CD8-positive, alpha-beta memory T cell (primary cell): Measurements from ENCODE around the gene OR51B4. TPM values are rescaled to one million over a fixed set of nuclear protein-coding genes. Genes with fewer than 3 reads are reported as not detected.
"Not testable (repeated sequence)": the region's sequence is repeated elsewhere in the genome, so short reads cannot be mapped to it uniquely, and the experiment has no call there.

Experiments
- CTCF ChIA-PET: fragments of 350-600 bp; sonication (Branson Sonifier 250); formaldehyde crosslinking; loops from one replicate; lab custom pipeline; 2021; ENCODE audit warnings: antibody characterized with exemption; lab: Charles Lee
- POLR2A ChIA-PET: fragments of 350-600 bp; sonication (Branson Sonifier 250); formaldehyde crosslinking; loops from one replicate; lab custom pipeline; 2021; ENCODE audit warnings: antibody characterized with exemption; lab: Charles Lee
- DNase-seq, 5 donors: peaks; one replicate each; pipeline versions ENCODE4 v3.0.0 to v3.0.0-alpha.2; 2020 to 2022; ENCODE audit warnings: mixed read lengths in 1 of 5
- H3K27ac ChIP-seq: one replicate; pipeline ENCODE4 v1.7.0; 2013; ENCODE audit warnings: low read depth, mild to moderate bottlenecking, low read length, moderate library complexity
- H3K27me3 ChIP-seq: 2 replicates; pipeline ENCODE4 v1.7.0; 2013; ENCODE audit warnings: low read length, mild to moderate bottlenecking; ENCODE audit not compliant: insufficient read depth, poor library complexity, severe bottlenecking
- H3K36me3 ChIP-seq: 2 replicates; pipeline ENCODE4 v1.7.0; 2013; ENCODE audit warnings: mild to moderate bottlenecking, low read length, moderate library complexity; ENCODE audit not compliant: insufficient read depth
- H3K4me1 ChIP-seq: 2 replicates; pipeline ENCODE4 v1.7.0; 2013; ENCODE audit warnings: mild to moderate bottlenecking, low read length, moderate library complexity; ENCODE audit not compliant: insufficient read depth
- H3K4me3 ChIP-seq: 2 replicates; pipeline ENCODE4 v1.7.0; 2013; ENCODE audit warnings: mild to moderate bottlenecking, low read length
- H3K9me3 ChIP-seq: 2 replicates; pipeline ENCODE4 v1.7.0; 2013; ENCODE audit warnings: mild to moderate bottlenecking, low read length
- H3K27ac Mint-ChIP-seq, 8 donors: one replicate each; pipeline ENCODE4 v1.8.0; 2020 to 2021; ENCODE audit warnings: mixed read lengths in 8 of 8, mild to moderate bottlenecking in 6 of 8, inconsistent platforms in 3 of 8, moderate library complexity in 3 of 8
- H3K27me3 Mint-ChIP-seq, 2 donors: one replicate each; pipeline ENCODE4 v1.8.0; 2020 to 2021; ENCODE audit warnings: mixed read lengths in 2 of 2, mild to moderate bottlenecking in 1 of 2, moderate library complexity in 1 of 2
- H3K36me3 Mint-ChIP-seq, 3 donors: one replicate each; pipeline ENCODE4 v1.8.0; 2020 to 2021; ENCODE audit warnings: mixed read lengths in 3 of 3, inconsistent platforms in 1 of 3, mild to moderate bottlenecking in 1 of 3
- H3K4me1 Mint-ChIP-seq, 3 donors: one replicate each; pipeline ENCODE4 v1.8.0; 2020 to 2021; ENCODE audit warnings: mixed read lengths in 3 of 3, inconsistent platforms in 1 of 3, mild to moderate bottlenecking in 1 of 3
- H3K4me3 Mint-ChIP-seq, 7 donors: one replicate each; pipeline ENCODE4 v1.8.0; 2020 to 2021; ENCODE audit warnings: mixed read lengths in 7 of 7, mild to moderate bottlenecking in 6 of 7, moderate library complexity in 4 of 7, inconsistent platforms in 2 of 7
- H3K9me3 Mint-ChIP-seq, 5 donors: one replicate each; pipeline ENCODE4 v1.8.0; 2020 to 2022; ENCODE audit warnings: mixed read lengths in 5 of 5, mild to moderate bottlenecking in 3 of 5, moderate library complexity in 2 of 5, inconsistent platforms in 1 of 5
- polyA plus RNA-seq: library from polyadenylated mRNA; unstranded; fragments of 300-500 nt; fragmentation: Illumina TruSeq; gene quantifications from one replicate; pipeline ENCODE4 v1.2.3, GENCODE V29; 2021
- total RNA-seq, 2 experiments: library from RNA; stranded (reverse); gene quantifications; one replicate each; pipeline ENCODE4 v1.2.3, GENCODE V29; 2021

Gene OR51B4
- total and polyA plus RNA-seq, 3 experiments from 2014 or later: not detected

- no peak for DNase-seq
- CTCF ChIA-PET: no interaction called here
- no peaks in the 10 kb centered on the region for H3K4me1 ChIP-seq
- Mint-ChIP-seq H3K9me3 (no peaks in the 10 kb centered on the region), H3K27ac (no peak overlapping the region), H3K4me1 (no peaks in the 10 kb centered on the region), H3K4me3 (no peak overlapping the region), H3K36me3 (no peaks in the 10 kb centered on the region), H3K27me3 (peaks cover 0 to 1% of the 10 kb centered on the region in 2 donors)
- no peaks in the 10 kb centered on the region for H3K27me3 ChIP-seq
- H3K36me3 ChIP-seq: no peaks in the 10 kb centered on the region
- POLR2A ChIA-PET: no interaction called here
- no peak overlapping the region for H3K4me3 ChIP-seq
- no peak overlapping the region for H3K27ac ChIP-seq
- H3K9me3 ChIP-seq: no peaks in the 10 kb centered on the region
Measured at GRCh38 chr11:5304046-5304445, 2.3 kb upstream of the OR51B4 start.

- Histone ChIP-seq H3K36me3 (no peaks in the 10 kb centered on the region), H3K27ac (no peak overlapping the region), H3K27me3 (no peaks in the 10 kb centered on the region), H3K4me1 (no peaks in the 10 kb centered on the region), H3K9me3 (no peaks in the 10 kb centered on the region), H3K4me3 (no peak overlapping the region)
- H3K4me3 Mint-ChIP-seq: no peak overlapping the region
- no peaks in the 10 kb centered on the region for H3K36me3 Mint-ChIP-seq
- H3K9me3 Mint-ChIP-seq: no peaks in the 10 kb centered on the region
- H3K27me3 Mint-ChIP-seq: peaks cover 0 to 1% of the 10 kb centered on the region in 2 donors
- POLR2A ChIA-PET: no interaction called here
- no peak overlapping the region for H3K27ac Mint-ChIP-seq
- H3K4me1 Mint-ChIP-seq: no peaks in the 10 kb centered on the region
- no peak for DNase-seq
- CTCF ChIA-PET: no interaction called here
Measured at GRCh38 chr11:5303626-5304025, 1.9 kb upstream of the OR51B4 start.

- Histone ChIP-seq H3K27ac (no peak overlapping the region), H3K4me1 (no peaks in the 10 kb centered on the region), H3K9me3 (no peaks in the 10 kb centered on the region), H3K27me3 (no peaks in the 10 kb centered on the region), H3K36me3 (no peaks in the 10 kb centered on the region), H3K4me3 (no peak overlapping the region)
- ChIA-PET CTCF (no interaction called here), POLR2A (no interaction called here)
- Mint-ChIP-seq H3K27ac (no peak overlapping the region), H3K4me1 (no peaks in the 10 kb centered on the region), H3K36me3 (no peaks in the 10 kb centered on the region), H3K27me3 (peaks cover 3 to 5% of the 10 kb centered on the region in 2 donors), H3K4me3 (no peak overlapping the region), H3K9me3 (peaks cover 0 to 2% (median 0%) of the 10 kb centered on the region in 5 donors)
- no peak for DNase-seq
Measured at GRCh38 chr11:5300251-5300650, 1.5 kb downstream of the OR51B4 start.

GRCh38 chr11:5298451-5298850, 3.3 kb downstream of the OR51B4 start:
- no peak overlapping the region for H3K27ac ChIP-seq
- H3K27me3 Mint-ChIP-seq: peaks cover 2 to 5% of the 10 kb centered on the region in 2 donors
- H3K27ac Mint-ChIP-seq: no peak overlapping the region
- H3K9me3 Mint-ChIP-seq: peaks cover 0 to 2% (median 0%) of the 10 kb centered on the region in 5 donors
- CTCF ChIA-PET: no interaction called here
- no peaks in the 10 kb centered on the region for H3K4me1 ChIP-seq
- H3K27me3 ChIP-seq: no peaks in the 10 kb centered on the region
- H3K4me1 Mint-ChIP-seq: no peaks in the 10 kb centered on the region
- H3K36me3 Mint-ChIP-seq: no peaks in the 10 kb centered on the region
- H3K36me3 ChIP-seq: no peaks in the 10 kb centered on the region
- H3K4me3 ChIP-seq: no peak overlapping the region
- POLR2A ChIA-PET: no interaction called here
- H3K9me3 ChIP-seq: no peaks in the 10 kb centered on the region
- no peak for DNase-seq
- no peak overlapping the region for H3K4me3 Mint-ChIP-seq

GRCh38 chr11:5297721-5298323, 3.9 kb downstream of the OR51B4 start:
- Mint-ChIP-seq H3K36me3 (no peaks in the 10 kb centered on the region), H3K4me3 (no peak overlapping the region), H3K4me1 (no peaks in the 10 kb centered on the region), H3K27me3 (peaks cover 2 to 5% of the 10 kb centered on the region in 2 donors), H3K9me3 (peaks cover 0 to 2% (median 0%) of the 10 kb centered on the region in 5 donors), H3K27ac (no peak overlapping the region)
- Histone ChIP-seq H3K27me3 (no peaks in the 10 kb centered on the region), H3K9me3 (no peaks in the 10 kb centered on the region), H3K4me1 (no peaks in the 10 kb centered on the region), H3K27ac (no peak overlapping the region), H3K4me3 (no peak overlapping the region), H3K36me3 (no peaks in the 10 kb centered on the region)
- ChIA-PET CTCF (no interaction called here), POLR2A (no interaction called here)
- no peak for DNase-seq

- H3K36me3 Mint-ChIP-seq, H3K27me3 Mint-ChIP-seq, H3K4me3 ChIP-seq, H3K4me3 Mint-ChIP-seq, H3K27ac ChIP-seq, H3K9me3 ChIP-seq, POLR2A ChIA-PET, DNase-seq, H3K27ac Mint-ChIP-seq, H3K36me3 ChIP-seq, H3K9me3 Mint-ChIP-seq, H3K4me1 Mint-ChIP-seq, CTCF ChIA-PET, H3K4me1 ChIP-seq, H3K27me3 ChIP-seq: not testable (repeated sequence)
Measured at GRCh38 chr11:5294342-5294995, 7.3 kb downstream of the OR51B4 start.

GRCh38 chr11:5293028-5293427, 8.7 kb downstream of the OR51B4 start:
- ChIA-PET CTCF (no interaction called here), POLR2A (no interaction called here)

GRCh38 chr11:5291207-5291838, 10.4 kb downstream of the OR51B4 start:
- H3K27me3 ChIP-seq: no peaks in the 10 kb centered on the region
- H3K4me3 ChIP-seq: no peak overlapping the region
- H3K4me1 Mint-ChIP-seq: no peaks in the 10 kb centered on the region
- H3K27ac ChIP-seq: no peak overlapping the region
- H3K4me3 Mint-ChIP-seq: no peak overlapping the region
- CTCF ChIA-PET: no interaction called here
- H3K4me1 ChIP-seq: no peaks in the 10 kb centered on the region
- peaks cover 0 to 2% of the 10 kb centered on the region in 2 donors for H3K27me3 Mint-ChIP-seq
- no peaks in the 10 kb centered on the region for H3K9me3 ChIP-seq
- H3K36me3 Mint-ChIP-seq: no peaks in the 10 kb centered on the region
- no peak overlapping the region for H3K27ac Mint-ChIP-seq
- no peak for DNase-seq
- POLR2A ChIA-PET: no interaction called here
- H3K9me3 Mint-ChIP-seq: peaks cover 0 to 2% (median 0%) of the 10 kb centered on the region in 5 donors
- H3K36me3 ChIP-seq: no peaks in the 10 kb centered on the region

More at GRCh38 chr11:5293028-5293427, 8.7 kb downstream of the OR51B4 start:
- no peaks in the 10 kb centered on the region for H3K4me1 Mint-ChIP-seq
- no peak for DNase-seq
- no peaks in the 10 kb centered on the region for H3K36me3 Mint-ChIP-seq
- no peak overlapping the region for H3K27ac ChIP-seq
- no peaks in the 10 kb centered on the region for H3K4me1 ChIP-seq
- H3K4me3 ChIP-seq: no peak overlapping the region
- no peak overlapping the region for H3K27ac Mint-ChIP-seq
- peaks cover 0 to 2% (median 0%) of the 10 kb centered on the region in 5 donors for H3K9me3 Mint-ChIP-seq
- H3K4me3 Mint-ChIP-seq: no peak overlapping the region
- H3K9me3 ChIP-seq: no peaks in the 10 kb centered on the region
- peaks cover 2 to 5% of the 10 kb centered on the region in 2 donors for H3K27me3 Mint-ChIP-seq
- H3K36me3 ChIP-seq: no peaks in the 10 kb centered on the region
- H3K27me3 ChIP-seq: no peaks in the 10 kb centered on the region
